ENCODE data around the gene SOX9.

DNA sequence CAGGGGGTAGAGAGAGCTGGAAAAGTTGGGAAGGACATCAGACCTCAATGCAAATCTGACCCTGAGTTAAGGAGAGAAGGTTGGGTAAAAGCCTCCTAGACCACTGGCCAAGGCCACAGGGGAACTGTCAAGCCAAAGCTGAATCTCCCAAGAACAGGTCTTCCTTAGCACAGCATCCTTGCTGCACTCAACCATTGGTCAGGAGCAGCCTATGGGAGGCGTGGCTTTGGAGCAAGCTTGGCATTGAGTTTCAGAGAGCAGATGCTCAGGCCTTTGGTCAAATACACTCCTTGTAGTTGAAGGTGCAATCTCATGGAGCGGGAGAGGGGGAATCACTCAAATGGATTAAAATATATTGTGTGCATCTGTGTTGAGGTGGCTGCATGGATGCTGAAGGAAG lies 21.8 kb downstream of the SOX9 start:
- TF ChIP-seq, protein P1, sequence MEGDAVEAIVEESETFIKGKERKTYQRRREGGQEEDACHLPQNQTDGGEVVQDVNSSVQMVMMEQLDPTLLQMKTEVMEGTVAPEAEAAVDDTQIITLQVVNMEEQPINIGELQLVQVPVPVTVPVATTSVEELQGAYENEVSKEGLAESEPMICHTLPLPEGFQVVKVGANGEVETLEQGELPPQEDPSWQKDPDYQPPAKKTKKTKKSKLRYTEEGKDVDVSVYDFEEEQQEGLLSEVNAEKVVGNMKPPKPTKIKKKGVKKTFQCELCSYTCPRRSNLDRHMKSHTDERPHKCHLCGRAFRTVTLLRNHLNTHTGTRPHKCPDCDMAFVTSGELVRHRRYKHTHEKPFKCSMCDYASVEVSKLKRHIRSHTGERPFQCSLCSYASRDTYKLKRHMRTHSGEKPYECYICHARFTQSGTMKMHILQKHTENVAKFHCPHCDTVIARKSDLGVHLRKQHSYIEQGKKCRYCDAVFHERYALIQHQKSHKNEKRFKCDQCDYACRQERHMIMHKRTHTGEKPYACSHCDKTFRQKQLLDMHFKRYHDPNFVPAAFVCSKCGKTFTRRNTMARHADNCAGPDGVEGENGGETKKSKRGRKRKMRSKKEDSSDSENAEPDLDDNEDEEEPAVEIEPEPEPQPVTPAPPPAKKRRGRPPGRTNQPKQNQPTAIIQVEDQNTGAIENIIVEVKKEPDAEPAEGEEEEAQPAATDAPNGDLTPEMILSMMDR (IDR thresholded peaks at IDR 0.05), result no peak
- TF ChIP-seq POLR2A (IDR thresholded peaks at IDR 0.05), result no peak
